GM23248 (cell line): Measurements from ENCODE around the gene ANKS6.

Source experiments
- EZH2 ChIP-seq: fragments of 200-600 bp; sonication (generic); IDR thresholded peaks from 2 replicates; pipeline ENCODE4 v1.6.1; 2018; ENCODE audit warnings: antibody characterized with exemption, mild to moderate bottlenecking; ENCODE audit not compliant: insufficient read depth, poor library complexity, severe bottlenecking
- EZH2phosphoT487 ChIP-seq: fragments of 200-600 bp; sonication (generic); IDR thresholded peaks from 2 replicates; pipeline ENCODE4 v1.6.1; 2018; ENCODE audit warnings: antibody characterized with exemption, moderate library complexity, mild to moderate bottlenecking, low read depth; ENCODE audit not compliant: insufficient read depth

GRCh38 chr9:98766586-98766985, 29.8 kb downstream of the ANKS6 start:
- no peak for TF ChIP-seq EZH2
- no peak for TF ChIP-seq EZH2phosphoT487
